Epidermal melanocyte (primary cell): ENCODE results near the gene DPF1.

Source experiments
- DNase-seq: peaks from one replicate; pipeline ENCODE4 v3.0.0; 2011; ENCODE audit warnings: low spot score; ENCODE audit not compliant: insufficient read length

DPF1 gene

DNA sequence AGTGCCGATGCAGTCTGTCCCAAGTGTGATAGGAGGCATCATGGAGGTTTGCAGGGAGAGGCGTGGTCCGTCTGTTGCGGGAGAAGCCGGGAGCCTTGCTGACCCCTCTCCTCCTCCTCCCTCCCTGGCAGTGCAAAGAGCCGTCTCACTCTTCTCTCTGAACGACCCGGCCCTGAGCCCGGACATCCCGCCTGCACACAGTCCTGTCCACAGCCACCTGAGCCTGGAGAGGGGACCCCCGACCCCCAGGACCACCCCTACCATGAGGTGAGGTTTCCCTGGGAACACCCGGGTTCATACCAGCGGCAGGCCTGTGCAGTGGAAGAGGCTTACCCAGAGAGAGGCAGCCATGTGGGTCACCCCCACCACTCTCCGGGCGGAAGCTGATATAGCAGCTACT is 22.3 kb downstream of the DPF1 start:
- DNase-seq: no peak

DNA sequence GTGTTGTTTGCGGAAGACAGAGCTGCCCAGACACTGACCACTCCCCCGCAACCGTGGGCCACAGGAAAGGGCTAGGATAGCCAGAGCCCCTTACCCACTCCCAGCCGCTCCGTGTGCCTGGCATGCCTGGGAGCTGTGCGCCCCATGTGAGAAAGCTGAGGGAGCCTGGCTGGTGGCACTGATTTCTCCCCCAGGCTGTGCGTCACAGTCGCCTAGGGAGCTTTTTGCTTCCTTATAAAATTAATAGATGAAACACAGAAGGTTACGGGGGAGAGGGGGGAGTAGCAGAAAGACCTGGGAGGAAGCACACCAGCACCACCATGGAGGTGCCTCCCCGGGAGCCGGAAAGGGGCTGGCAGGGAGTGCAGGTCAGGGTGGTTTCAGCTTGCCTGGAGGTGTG is 24.7 kb downstream of the DPF1 start:
- DNase-seq: no peak

DNA sequence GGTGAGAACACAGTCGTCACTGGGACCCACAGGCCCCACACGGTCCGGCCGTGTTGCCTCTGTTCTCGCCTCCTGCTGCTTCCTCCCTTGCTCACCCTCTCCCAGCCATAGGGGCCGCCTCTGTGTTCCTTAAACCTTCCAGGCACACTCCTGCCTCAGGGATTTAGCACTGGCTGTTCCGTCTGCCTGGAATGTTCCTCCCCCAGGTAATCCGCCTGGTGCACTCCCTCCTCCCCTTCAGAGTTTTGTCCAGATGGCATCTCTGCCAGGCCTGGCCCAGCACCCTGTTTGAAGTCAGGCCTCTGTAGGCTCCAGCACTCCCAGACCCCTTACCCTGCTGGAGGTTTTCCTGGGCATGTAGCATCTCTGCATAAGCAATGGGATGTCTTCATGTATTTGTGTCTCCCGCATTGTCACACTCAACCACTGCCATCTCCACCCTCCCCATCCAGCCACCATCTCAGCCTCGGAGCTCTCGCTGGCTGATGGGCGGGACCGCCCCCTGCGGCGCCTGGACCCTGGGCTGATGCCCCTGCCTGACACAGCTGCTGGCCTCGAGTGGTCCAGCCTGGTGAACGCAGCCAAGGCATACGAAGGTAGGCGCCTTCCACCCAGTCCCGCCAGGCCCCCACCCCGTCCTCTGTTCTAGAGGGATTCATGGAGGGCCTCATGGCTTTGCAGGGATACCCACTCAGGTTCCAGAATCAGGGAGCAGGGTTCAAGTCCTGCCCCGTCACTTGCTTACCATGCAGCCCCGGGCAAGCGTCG is 25.9 kb downstream of the DPF1 start:
- DNase-seq: no peak

DNA sequence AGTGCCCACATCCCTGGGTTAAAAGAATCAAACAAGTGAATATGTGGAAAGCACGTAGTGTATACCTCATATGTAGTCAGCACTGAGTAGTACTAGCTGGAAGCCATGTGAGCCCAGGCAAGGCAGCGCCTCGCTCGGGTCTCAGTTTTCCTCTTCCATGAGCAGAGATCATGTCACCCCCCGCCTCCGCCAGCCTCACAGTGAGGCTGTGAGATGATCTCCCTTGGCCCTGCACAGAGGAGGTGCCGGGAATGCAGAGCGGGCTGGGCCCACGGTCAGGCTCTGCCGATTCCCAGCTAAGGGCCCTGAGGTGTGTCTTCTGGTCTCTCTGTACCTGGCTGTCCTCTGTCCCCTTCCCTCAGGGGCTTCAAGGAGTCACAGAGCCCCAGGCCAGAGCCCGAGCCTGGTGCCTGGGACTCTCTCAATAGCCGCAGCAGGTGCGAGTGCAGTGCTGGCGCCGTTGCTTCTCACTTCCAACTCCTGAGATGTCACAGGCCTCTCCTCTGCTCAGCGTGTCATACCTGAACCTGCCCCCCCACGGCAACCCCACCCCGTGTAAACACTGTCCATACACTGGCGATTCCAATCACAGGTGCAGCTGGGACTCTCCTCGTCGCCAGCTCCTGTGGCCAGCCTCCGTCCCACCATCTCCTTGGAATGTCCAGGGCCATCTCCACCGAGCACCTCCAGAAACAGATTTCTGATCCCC is 26.9 kb downstream of the DPF1 start:
- DNase-seq: no peak

DNA sequence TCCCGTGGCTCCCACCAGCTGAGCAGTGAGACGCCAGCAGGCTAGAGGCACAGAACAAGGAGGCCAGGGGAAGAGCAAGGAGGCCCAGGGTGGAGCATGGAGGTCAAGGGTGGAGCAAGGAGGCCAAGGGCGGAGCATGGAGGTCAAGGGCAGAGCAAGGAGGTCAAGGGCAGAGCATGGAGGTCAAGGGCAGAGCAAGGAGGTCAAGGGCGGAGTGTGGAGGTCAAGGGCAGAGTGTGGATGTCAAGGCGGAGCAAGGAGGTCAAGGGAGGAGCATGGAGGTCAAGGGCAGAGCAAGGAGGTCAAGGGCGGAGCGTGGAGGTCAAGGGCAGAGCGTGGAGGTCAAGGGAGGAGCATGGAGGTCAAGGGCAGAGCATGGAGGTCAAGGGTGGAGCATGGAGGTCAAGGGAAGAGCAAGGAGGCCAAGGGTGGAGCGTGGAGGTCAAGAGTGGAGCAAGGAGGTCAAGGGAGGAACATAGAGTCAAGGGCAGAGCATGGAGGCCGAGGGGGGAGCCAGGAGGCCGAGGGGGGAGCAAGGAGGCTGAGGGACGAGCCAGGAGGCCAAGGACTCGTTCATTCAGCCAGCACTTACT is 27.7 kb downstream of the DPF1 start:
- DNase-seq: no peak

DNA sequence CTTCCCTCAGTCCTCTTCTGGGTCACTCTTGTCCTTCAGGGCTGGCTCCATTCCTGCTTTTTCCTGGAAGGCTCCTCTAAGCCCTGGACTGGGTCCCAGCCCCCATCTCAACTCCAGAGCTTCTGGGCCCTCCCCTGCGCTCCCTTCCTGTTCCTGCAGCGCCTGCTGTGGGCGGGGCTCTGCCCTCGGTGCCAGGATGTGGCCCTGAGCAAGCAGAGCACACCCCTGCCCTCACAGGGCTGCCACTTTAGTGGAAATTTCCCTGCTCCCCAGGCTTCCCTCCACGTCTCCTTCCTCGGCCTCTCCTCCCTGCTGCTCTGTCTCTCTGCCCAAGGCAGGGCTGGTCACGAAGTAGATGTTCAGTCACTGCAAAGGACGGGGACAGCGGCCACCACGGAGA is 28.8 kb downstream of the DPF1 start:
- no peak for DNase-seq

DNA sequence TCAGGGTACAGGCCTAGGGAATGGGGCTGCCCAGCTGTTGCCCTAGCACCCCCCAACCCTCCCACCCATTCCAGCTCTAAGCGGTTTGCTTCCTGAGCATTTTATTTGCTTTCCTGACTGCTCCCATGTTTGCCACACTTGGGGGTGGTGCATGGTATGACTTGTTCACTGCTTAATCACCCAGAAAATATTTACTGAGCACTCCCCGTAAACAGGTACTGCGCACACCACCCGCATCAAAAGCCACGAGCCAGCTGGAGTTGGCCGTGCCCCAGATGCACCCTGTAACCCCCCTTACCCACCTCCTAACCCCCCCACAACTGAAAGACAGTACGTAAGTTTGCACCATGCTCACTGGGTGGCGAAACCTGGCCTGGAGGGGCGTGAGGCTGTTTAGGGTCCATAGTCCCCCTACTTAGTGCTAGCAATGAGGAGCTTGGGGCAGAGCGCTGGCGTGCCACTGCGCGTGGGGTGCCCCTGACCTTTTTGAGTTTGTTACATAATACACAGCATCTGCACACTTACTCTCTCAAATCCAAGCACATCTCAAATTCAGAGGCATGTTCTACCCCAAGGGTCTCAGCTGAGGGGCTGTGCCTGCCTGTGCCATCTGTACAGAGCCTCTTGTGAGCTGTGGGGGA is 29.8 kb downstream of the DPF1 start:
- no peak for DNase-seq

DNA sequence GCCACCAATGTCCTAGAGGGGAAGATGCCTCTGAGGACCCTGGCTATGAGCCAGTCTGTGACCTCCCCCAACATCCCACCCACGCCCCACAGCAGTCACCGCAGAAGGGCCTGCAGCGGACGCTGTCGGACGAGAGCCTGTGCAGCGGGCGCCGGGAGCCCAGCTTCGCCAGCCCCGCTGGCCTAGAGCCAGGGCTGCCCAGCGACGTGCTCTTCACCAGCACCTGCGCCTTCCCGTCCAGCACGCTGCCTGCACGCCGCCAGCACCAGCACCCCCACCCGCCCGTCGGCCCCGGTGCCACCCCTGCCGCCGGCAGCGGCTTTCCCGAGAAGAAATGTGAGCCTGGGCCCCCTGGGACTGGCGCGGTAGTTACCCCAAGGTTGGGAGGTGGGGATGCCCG is 30.6 kb downstream of the DPF1 start:
- no peak for DNase-seq

DNA sequence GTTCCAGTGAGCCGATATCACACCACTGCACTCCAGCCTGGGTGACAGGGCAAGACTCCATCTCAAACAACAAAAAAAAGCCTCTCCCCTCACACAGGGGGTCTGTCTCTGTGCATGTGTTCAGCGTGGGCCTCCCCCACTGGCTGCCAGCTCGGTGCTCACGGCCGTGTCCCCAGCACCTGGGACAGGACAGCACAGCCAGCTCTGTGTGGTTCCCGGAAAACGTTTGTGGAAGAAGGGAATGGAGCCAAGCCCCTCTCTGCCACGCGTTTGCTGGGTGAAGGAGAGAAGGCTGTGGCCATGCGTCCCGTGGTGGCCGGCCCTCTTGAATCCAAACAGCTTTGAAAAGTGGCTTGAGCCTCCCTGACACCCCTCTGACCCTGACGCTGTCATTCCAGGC is 32.3 kb downstream of the DPF1 start:
- no peak for DNase-seq

DNA sequence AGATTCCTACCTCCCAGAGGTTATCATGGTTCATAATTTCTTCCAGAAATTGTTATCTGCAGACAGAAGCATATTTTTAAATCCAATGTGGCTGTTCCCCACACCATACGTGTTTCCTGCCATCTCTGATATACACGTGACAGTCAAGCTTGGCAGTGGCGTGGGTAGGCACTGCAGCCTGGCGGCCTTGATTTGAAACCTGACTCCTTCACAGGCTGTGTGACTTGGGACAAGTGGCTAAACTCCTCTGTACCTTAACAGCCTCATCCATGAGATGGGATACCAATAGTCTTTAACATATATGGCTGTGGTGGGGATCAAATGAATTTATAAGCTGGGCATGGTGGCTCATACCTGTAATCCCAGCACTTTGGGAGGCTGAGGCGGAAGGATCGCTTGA is 33.2 kb downstream of the DPF1 start:
- no peak for DNase-seq

DNA sequence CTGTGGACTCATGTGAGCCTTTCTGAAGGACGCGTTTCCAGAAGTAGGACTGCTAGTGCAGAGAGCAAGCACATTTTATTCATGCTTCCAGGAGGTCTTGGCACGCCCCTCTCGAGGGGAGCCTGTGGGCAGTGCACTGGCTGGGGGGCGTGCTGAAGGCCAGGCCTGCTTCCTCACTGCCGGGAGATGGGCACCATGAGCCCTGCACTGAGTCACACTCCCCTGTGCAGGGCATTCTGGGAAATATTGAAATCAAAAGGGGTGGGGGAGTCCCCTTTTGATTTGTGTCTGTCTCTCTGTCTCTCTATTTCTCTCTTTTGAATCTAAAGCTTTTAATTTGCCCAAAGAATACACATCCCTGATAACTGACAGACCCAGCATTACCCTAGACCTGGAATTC is 34.0 kb downstream of the DPF1 start:
- no peak for DNase-seq

DNA sequence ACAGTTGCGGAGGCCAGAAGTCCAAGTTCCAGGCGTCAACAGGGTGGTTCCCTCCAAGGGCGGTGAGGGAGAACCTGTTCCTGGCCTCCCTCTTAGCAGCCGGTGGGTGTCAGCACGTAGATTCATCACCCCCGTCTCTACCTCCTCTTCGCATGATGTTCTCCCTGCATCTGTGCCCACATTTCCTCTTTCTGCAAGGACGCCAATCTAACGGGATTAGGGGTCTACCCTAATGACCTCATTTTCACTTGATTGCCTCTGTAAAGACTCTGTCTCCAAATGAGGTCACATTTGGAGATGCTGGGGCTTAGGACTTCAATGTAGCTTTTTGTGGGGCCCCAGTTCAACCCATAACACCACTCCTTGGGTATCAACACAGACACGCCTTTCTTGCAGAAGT is 38.5 kb downstream of the DPF1 start:
- no peak for DNase-seq

DNA sequence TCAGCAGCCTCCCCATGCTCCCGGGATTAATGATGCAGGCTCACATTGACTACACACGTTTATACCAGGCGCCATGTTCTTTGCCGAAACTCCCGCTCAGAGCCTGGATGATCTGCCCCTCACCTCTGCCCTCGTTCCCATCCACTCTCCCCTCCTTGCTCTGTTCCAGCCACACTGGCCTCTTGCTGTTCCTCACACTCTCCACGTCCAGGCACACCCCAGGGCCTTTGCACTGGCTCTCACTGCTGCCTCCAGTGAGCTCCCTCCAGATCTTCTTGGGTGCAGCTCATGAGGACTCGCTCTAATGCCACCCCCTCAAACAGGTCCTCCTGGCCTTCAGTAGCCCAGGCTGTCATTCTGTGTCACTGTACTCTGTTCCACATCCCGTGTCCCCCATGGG is 39.2 kb downstream of the DPF1 start:
- no peak for DNase-seq

DNA sequence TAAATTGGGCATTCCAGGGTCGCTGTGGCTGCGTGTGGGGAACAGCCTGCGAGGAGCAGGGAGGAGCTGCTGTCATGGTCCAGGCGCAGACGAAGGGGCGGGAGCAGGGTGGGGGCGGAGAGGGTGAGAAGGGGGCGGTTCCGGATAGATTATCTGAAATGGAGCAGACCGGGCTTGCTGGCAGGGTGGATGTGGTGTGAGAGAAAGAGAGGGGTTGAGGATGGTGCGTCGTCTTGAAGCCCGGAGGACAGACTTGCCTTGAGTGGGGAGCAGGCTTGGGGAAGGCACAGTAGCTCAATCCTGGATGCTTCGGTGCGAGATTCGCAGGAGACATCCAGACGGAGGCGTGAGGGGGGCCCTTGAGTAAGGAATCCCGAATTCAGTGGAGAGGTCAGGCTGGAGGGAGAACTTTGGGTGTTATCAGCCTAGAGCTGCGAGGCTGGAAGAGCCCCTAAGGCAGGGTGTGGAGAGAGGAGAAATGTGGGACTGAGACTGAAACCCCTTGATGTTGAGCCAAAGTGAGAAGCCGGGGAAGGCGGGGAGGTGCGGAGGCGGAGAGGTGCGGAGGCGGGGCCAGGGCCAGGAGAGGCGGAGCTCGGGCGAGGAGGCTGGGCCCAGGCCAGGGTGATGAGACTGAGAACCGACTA is 40.6 kb downstream of the DPF1 start:
- DNase-seq: peak; percentile 35

DNA sequence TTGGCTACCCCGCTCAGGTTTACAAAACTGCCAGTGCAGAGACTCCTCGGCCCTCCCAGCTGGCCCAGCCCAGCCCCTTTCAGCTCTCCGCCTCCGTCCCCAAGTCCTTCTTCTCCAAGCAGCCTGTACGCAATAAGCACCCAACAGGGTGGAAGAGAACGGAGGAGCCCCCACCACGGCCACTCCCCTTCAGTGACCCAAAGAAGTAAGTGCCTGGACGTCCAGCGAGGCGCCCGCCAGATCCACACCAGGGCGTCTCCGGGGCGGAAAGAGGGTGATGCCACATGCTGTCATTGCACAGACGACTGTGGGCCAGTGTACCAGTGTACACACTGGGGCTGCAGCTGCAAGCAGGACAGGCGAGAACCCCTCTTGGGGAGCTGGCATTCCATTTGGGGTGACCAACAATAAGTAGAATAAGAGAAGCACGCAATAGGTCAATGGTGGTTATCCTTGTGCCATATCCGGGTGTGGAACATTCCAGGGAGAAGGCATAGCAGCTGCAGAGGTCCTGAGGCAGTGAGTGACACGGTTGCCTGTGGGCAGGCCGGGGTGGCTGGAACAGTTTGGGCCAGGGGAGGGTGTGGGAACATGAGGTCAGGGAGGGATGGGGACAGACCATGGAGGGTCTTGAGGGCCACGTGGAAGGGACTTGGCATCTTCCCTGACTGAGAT is 41.3 kb downstream of the DPF1 start:
- no peak for DNase-seq

DNA sequence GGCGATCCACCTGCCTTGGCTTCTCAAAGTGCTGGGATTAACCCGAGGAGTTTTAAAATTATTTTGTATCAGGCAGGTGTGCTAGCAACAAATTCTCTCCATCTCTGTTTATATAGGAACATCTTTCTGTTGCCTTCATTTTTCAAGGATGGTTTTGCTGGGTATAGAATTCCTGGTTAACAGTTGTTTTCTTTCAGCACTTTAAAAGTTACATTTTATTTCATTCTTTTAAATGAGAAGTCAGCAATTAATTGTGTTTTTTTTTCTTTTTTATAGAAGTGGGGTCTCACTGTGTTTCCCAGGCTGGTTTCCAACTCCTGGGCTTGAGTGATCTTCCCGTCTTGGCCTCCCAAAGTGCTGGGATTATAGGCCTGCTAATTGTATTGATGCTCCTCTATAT is 44.0 kb downstream of the DPF1 start:
- no peak for DNase-seq

DNA sequence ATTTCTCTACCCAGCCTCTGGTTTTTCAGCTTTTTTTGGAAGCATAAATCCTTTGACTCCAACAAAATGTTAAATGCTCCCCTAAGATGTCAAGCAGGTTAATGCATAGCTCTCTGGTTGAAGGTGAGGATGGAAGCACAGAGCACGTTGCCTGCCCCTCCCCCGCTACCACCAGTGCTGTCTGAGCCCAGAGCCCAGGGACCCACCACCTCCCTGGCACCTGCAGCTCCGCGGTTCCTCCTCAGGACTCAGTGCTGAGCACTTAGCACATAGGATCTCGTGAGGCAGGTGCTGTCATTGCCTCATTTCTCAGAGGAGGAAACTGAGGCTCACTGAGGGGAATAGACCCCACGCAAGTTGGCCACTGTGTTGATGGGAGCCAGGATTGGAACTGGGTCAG is 48.6 kb downstream of the DPF1 start:
- no peak for DNase-seq

DNA sequence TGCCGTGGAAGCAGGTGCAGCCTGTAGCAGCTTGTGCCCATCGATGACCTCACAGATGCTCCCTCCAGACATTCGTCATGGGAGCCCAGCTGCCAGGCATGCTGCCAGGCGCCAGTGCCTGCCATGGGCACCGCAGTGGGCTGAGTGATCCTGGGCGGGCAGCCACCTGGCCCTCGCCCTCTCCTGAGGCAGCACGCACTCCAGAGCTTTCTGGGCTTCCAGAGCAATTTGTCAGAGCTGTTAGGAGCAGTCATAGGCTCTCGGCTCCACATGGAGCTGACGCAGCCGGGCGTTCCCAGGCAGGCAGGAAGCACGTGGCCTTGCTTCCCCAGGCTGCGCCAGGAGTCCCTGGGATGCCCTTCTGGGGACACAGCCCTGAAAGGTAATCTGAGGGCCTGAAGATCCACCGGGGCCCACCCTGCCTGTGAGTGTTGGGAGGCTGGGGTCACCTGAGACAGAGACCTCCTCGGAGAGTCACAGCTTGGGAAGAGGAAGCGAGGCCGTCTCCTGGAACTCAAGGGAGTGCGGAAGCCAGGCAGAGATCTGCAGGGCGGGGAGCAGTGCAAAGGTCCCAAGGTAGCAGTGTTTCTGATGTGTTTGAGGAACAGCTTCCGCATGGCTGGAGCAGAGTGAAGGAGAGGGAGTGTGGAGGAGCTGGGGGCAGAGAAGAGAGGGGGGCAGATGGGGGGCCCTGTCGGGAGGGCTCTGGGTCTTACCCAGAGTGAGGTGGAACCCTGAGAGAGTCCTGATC is 50.6 kb downstream of the DPF1 start:
- no peak for DNase-seq

DNA sequence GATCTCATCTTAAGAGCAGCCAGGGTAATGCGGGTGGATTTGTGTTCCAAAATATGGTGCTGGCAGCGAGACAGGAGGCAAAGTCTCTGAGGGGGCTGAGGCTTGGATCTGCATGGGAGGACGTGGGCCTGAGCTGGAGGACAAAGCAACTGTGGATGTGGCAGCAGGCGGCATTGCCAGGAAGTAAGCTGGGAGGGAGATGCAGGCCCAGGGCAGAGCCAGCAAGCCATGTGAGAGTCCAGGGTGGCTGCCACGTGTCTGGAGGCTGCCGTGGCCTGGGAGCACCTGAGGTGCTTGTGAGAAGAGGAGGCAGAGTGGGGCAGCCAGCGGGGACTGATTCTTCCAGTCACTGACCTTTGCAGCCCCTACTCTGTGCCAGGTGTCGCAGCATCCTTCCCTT is 52.0 kb downstream of the DPF1 start:
- no peak for DNase-seq

DNA sequence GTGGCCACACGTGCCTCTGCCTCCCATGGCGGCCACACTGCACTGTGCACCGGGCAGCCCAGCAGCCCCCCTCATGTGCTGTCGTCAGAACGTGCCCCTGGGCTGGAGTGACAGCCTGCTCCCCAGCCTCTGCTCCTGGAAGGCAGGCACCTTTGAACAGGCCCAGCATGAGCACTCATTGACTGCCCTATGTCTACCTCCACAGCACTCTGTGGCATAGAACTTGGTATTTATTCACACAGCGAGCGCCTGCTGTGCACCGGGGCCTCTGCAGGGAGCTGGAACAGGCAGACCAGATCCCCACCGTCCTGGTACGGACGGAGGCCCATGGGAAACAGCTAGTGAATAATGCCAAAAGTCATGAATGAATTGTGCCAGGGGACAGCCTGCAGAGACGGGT is 53.7 kb downstream of the DPF1 start:
- no peak for DNase-seq

DNA sequence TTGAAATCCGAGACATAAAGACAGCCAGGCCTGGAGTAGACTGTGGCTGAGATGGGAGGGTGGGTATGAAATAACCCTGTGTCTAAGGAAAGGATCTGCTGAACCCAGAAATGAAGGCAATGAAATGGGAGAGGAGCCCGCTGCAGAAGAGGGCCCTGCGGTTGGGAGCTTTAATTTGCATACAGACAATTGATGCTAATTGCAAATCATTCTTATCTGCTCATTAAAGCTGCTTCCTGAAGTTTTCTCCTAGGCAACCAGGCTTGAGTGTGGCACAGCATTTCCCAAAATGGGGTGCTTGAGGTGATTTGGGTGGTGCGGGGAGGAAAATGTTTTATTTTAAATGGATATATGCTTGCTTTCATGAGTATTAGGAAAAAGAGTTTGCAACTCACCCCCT is 55.4 kb downstream of the DPF1 start:
- no peak for DNase-seq
